GM12878 (cell line): ENCODE data around the gene FBXL17.

ENCODE experiments used
- CUX1 ChIP-seq: IDR thresholded peaks from 2 replicates; pipeline ENCODE4 v1.6.1; 2012; ENCODE audit warnings: improper control_type of control experiment, low read depth, low read length; ENCODE audit not compliant: insufficient replicate concordance
- EP300 ChIP-seq, 2 experiments: fragments of 150-350 bp in 1 of 2; IDR thresholded peaks; 2 replicates each; pipeline ENCODE4 v1.6.1; 2011 to 2012; ENCODE audit warnings: low read depth in 2 of 2, low read length in 2 of 2, borderline replicate concordance in 1 of 2, improper control_type of control experiment in 1 of 2, inconsistent platforms in 1 of 2; ENCODE audit not compliant: control insufficient read depth in 1 of 2
- MYC ChIP-seq: IDR thresholded peaks from 2 replicates; pipeline ENCODE4 v1.6.1; 2011; ENCODE audit warnings: mild to moderate bottlenecking, low read length, moderate library complexity, inconsistent platforms; ENCODE audit not compliant: insufficient read depth, insufficient replicate concordance, insufficient read length, severe bottlenecking
- POLR2AphosphoS5 ChIP-seq: IDR thresholded peaks from 2 replicates; pipeline ENCODE4 v1.6.1; 2011; ENCODE audit warnings: mild to moderate bottlenecking, low read length, inconsistent platforms
- RFX5 ChIP-seq: IDR thresholded peaks from 2 replicates; pipeline ENCODE4 v1.6.1; 2011; ENCODE audit warnings: low read depth, low read length, improper control_type of control experiment
- SMAD5 ChIP-seq: IDR thresholded peaks from 2 replicates; pipeline ENCODE4 v1.6.1; 2016; ENCODE audit warnings: antibody characterized with exemption, low read depth

- no peak for TF ChIP-seq SMAD5
- no peak for TF ChIP-seq CUX1
- no peak for TF ChIP-seq RFX5
- TF ChIP-seq MYC, result no peak
- TF ChIP-seq EP300 (IDR thresholded peaks at IDR 0.05; ENCODE audit: borderline replicate concordance in 1 of 2, control insufficient read depth in 1 of 2, low read depth in 2 of 2, low read length in 2 of 2), result no peak
- TF ChIP-seq POLR2AphosphoS5, result no peak
These were observed 436.8 kb downstream of the FBXL17 start for GRCh38 chr5:107945061-107945460.
